GM21360 (cell line): ENCODE data around the gene NOL12.

Experiments used
- ATAC-seq: cut with Tn5 transposase; IDR thresholded peaks from one replicate; pipeline ENCODE4 v1.9.1; 2021; ENCODE audit warnings: mild to moderate bottlenecking, moderate library complexity; ENCODE audit not compliant: unreplicated experiment

NOL12 gene

DNA sequence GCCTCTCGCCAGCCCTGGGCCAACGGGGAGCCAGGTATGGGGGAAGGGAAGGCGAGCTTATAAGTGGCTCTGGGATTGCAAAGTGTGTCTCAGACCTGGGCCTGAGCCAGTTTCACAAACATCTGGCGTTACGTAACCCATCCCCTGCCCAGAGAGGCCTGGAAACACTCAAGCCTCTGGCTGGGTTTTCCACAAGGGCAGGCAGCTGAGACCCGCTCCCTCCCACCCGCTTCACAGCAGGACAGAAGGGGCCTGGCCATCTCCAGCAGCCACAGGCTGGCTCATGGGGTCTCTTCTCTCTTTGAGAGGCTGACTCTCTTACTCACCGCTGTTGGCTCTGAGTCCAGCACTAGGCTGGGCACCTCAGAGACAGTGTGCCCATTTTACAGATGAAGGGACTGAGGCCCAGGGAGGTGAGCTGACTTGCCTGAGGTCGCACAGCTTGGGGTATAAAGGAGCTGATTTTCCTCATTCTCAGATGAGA lies 55.2 kb downstream of the NOL12 start:
- no peak for ATAC-seq

DNA sequence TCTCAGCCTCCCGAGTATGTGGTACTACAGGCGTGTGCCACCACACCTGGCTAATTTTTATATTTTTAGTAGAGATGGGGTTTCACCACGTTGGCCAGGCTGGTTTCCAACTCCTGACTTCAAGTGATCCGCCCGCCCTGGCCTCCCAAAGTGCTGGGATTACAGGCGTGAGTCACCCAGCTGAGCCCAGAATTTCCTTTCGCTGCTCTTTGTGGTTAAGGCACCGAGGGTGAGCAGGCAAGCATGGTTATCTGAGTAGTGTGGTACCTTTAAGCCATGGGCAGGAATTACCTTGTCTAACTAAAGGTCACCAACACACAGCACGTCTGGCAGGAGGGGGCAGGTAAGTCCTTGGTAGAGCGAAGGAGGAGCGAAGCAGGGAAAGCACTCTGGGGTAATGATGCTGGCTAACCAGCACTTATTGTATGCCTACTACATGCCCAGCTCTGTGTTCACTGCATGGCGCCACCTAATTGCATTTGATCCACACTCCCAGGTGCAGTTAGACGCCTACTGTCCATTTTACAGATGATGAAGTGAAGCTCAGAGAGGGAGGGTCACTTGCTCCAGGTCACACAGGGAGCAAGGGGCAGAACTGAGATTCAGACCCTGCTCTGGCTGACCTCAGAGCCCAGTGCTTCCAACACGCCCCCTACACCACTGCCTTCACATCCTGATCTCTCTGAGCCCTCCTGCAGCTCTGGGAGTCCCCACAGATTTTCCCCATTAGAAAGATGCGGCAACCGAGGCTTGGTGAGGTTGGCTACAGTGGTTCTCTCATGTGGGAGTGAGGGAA lies 56.4 kb downstream of the NOL12 start:
- ATAC-seq: no peak
